Lower leg skin (tissue), 4 donors: ENCODE measurements around the gene PLEKHJ1. TPM values are rescaled to one million over a fixed set of nuclear protein-coding genes. Genes with fewer than 3 reads are reported as not detected.

Experiments used
- DNase-seq, 2 donors: peaks; one replicate each; pipeline ENCODE4 v3.0.0-alpha.2; 2019; ENCODE audit warnings: low spot score in 2 of 2
- H3K4me3 ChIP-seq: fragments of 200-600 bp; sonication (generic); 2 replicates; pipeline ENCODE4 v1.5.1; 2017; ENCODE audit warnings: mild to moderate bottlenecking, low read depth; ENCODE audit not compliant: poor library complexity, severe bottlenecking
- CTCF ChIP-seq, 3 donors: fragments of 450-650 bp; IDR thresholded peaks; one replicate each; pipeline ENCODE4 v1.5.1; 2016; ENCODE audit warnings: antibody characterized with exemption in 3 of 3, mild to moderate bottlenecking in 3 of 3, moderate library complexity in 2 of 3
- POLR2A ChIP-seq, 2 donors: fragments of 450-650 bp; IDR thresholded peaks; one replicate each; pipeline ENCODE4 v1.6.1; 2016 to 2017; ENCODE audit warnings: antibody characterized with exemption in 2 of 2, mild to moderate bottlenecking in 1 of 2, moderate library complexity in 1 of 2
- WGBS, 2 donors: methylation state at CpG; one replicate each; pipeline ENCODE4 v1.1.5; 2018; 5-methylcytosine and 5-hydroxymethylcytosine counted together
- intact Hi-C: fragments of 100-400 bp; cut with DNase I; formaldehyde crosslinking; loops from one replicate; pipeline ENCODE4 v1.15.0; 2023; ENCODE audit warnings: low total_unique reads
- total RNA-seq, 4 donors: library from RNA; depleted of rRNA; stranded (reverse); fragments of >200 nt; gene quantifications; one replicate each; pipeline ENCODE4 v1.1.0, GENCODE V29; 2016

PLEKHJ1 gene
- total RNA-seq, 4 donors from 2014 or later = 52.2 to 80.5 (median 70.0) TPM

- H3K4me3 ChIP-seq = no peak overlapping the region
- intact Hi-C loops = no loop called here
- DNase-seq = no peak
- 52 to 57% methylated on average over 41 of the region's 41 CpGs for WGBS, 2 donors
- no peak for TF ChIP-seq CTCF (IDR thresholded peaks at IDR 0.05)
- TF ChIP-seq POLR2A (IDR thresholded peaks at IDR 0.05) = no peak
Measured at GRCh38 chr19:2240881-2241760, 5.0 kb upstream of the PLEKHJ1 start.

- no peak overlapping the region for H3K4me3 ChIP-seq
- 55 to 56% methylated on average over 33 to 34 of the region's 34 CpGs for WGBS, 2 donors
- TF ChIP-seq POLR2A (IDR thresholded peaks at IDR 0.05) (no peak), CTCF (IDR thresholded peaks at IDR 0.05) (no peak)
- DNase-seq = no peak
- intact Hi-C loops = loop anchor here (5.0 kb wide), 1 partner anchor 32 kb away; no protein-coding TSS in a partner anchor
Measured at GRCh38 chr19:2239771-2240770, 3.9 kb upstream of the PLEKHJ1 start.

GRCh38 chr19:2239173-2239572 is 3.0 kb upstream of the PLEKHJ1 start:
- DNase-seq = no peak
- TF ChIP-seq CTCF (IDR thresholded peaks at IDR 0.05) (no peak), POLR2A (IDR thresholded peaks at IDR 0.05) (no peak)
- 65 to 69% methylated on average over 10 of the region's 10 CpGs for WGBS, 2 donors
- intact Hi-C loops = loop anchor here (5.0 kb wide), 1 partner anchor 33 kb away; no protein-coding TSS in a partner anchor
- H3K4me3 ChIP-seq = no peak overlapping the region

- no peak for DNase-seq
- H3K4me3 ChIP-seq = no peak overlapping the region
- no peak for TF ChIP-seq CTCF (IDR thresholded peaks at IDR 0.05)
- no peak for TF ChIP-seq POLR2A (IDR thresholded peaks at IDR 0.05)
- intact Hi-C loops = loop anchor here (5.0 kb wide), 1 partner anchor 34 kb away; no protein-coding TSS in a partner anchor
- WGBS, 2 donors = 72 to 77% methylated on average over 6 of the region's 6 CpGs
Measured at GRCh38 chr19:2237869-2238153, 1.7 kb upstream of the PLEKHJ1 start.

- no peak for TF ChIP-seq POLR2A (IDR thresholded peaks at IDR 0.05)
- no peak for TF ChIP-seq CTCF (IDR thresholded peaks at IDR 0.05)
- WGBS, 2 donors = 38 to 48% methylated on average over 33 to 40 of the region's 43 CpGs
- no peak for DNase-seq
- H3K4me3 ChIP-seq = peak overlapping the region; percentile 48
- intact Hi-C loops = loop anchor here (5.0 kb wide), 1 partner anchor 35 kb away; no protein-coding TSS in a partner anchor
Measured at GRCh38 chr19:2237051-2237868, 1.1 kb upstream of the PLEKHJ1 start.
